Stimulated activated CD4-positive, alpha-beta T cell treated with anti-CD3 and anti-CD28 coated beads, Interleukin-2, amount 100 ng/mL, for 24 hours (primary cell): ENCODE results near the gene SS18.

Experiments used
- DNase-seq, 2 donors: peaks; one replicate each; pipeline ENCODE4 v3.0.0-alpha.2; 2020

SS18 gene

GRCh38 chr18:25992566-25992965 lies 97.8 kb downstream of the SS18 start:
- no peak for DNase-seq

DNA sequence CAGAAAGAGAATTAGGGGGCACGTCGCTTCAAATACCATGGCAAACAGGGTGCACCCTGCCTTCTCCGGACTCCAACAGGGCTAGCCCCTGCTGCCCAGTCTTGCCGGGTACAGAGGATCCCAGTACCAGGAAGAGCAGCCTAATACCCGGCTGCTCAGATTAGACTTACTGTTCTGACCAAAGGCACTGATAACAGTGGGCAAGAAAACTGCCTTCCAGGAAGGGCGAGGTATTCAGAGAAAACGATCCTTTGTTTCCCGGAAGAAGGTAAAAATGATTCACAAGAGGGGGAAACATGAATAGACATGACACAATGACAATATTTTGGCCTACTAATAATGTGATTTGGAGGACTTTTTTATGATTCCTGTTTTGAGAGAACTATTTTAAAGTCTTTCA lies 99.9 kb downstream of the SS18 start:
- no peak for DNase-seq

DNA sequence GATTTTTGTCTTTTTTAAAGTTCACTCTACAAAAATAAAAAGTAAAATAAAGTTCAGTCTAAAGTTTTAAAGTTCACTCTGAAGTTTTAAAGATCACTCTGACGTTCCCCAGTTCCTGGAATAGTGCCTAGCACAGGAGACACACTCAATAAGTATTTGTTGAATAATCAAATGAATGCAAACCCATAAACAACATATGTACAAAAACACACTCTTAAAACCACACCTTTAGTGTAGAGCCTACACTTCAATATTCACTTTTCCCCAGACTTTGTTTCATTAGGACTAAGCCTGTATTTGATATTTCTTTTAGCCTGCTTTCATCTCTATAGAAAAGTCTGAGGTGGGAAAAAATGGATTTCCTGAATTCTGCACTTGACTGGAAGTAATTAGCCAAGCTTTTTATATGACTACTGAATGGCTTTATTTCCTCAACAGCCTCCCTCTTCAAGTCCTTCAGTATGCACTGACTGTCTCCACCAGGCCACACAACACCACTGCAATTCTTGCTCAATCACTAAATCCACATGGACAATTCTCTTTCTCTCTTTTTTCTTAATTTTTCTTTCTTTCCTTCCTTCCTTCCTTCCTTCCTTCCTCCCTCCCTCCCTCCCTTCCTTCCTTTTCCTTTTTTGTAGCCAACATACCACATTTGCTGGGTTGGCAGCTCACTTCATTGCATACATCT lies 104.6 kb downstream of the SS18 start:
- no peak for DNase-seq

- no peak for DNase-seq
Measured at GRCh38 chr18:25983730-25984129, 106.7 kb downstream of the SS18 start.

DNA sequence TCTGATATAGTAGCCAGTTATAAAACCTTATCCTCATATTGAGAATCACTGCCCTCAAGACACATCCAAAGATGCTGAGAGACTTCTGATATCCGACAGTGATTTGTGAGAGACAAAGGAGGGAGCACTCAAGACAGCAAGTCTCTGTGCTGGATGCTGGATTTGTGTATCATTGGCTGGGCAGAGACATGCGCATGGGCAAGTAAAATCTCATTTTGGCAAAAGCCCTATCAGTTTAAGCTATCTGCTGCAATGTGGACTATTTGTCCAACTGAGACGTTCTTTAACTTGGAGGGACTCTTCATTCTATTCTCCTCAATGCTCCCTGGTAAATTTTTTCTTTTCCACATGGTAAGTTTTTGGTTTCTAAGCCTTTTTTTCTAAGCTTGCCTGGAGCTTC lies 107.5 kb downstream of the SS18 start:
- DNase-seq: no peak

- no peak for DNase-seq
Measured at GRCh38 chr18:25982153-25982552, 108.3 kb downstream of the SS18 start.

DNA sequence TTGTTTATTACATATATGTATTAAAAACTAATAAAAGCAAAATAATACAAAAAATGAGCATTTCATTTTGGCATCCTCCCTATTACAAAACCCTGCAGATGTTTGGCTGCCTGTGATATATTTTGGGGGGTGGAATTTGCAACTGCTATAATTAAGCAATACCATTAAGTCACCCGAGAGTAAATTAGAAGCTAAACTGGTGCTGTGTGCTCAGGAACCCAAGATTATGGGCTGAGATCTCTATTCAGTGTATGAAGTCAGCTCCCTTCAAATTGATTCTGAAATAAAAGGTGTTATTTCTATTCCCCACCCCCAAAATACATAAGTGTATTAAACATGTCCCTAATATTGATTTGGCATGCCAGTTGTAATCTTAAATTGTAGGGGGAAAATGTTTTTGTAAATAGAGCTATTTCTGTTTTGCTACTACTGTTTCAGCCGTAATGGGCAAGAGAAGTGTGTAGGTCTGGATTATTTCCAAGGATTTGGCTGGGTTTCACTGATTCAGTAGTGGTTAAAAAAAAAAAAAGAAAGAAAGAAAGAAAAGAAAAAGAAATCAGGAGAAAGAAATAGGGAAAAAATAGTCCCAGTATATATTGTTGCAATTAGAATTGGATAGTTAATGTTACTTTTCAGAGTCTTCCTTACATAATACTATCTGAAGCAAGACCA lies 110.9 kb downstream of the SS18 start:
- no peak for DNase-seq

DNA sequence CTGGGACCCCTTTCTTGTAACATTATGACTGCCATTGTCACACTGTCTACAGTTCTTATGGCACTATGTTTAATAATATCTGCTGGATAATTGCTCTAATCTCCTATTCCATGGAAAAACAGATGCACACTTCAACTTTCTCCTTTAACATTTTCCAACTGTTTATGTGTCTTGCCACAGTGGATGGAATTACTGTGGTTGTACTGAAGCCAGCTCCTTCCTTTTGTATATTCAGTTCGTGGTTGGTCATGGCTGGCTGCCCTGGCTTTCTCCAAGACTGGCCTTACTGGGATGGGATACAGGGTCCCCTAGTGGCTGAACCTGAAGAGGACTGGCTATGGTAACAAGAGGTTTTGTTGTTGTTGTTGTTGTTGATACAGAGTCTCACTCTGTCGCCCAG lies 113.9 kb downstream of the SS18 start:
- no peak for DNase-seq

- no peak for DNase-seq
Measured at GRCh38 chr18:25974630-25975077, 115.8 kb downstream of the SS18 start.
